Keratinocyte (primary cell): ENCODE measurements around the gene NAA40. TPM values are rescaled to one million over a fixed set of nuclear protein-coding genes. Genes with fewer than 3 reads are reported as not detected.

Source experiments
- DNase-seq: peaks from one replicate; pipeline ENCODE4 v3.0.0-alpha.2; 2011; ENCODE audit warnings: low read depth, missing footprints, low spot score
- FAIRE-seq: peaks from 2 replicates; lab custom pipeline; 2011; peaks lifted over from hg19 to GRCh38; lab: Jason Lieb, UNC
- H2AFZ ChIP-seq: 2 replicates; pipeline ENCODE4 v1.6.0; 2012; ENCODE audit warnings: low read length, control low read depth, inconsistent platforms; ENCODE audit not compliant: control insufficient read depth
- H3K27ac ChIP-seq: 2 replicates; pipeline ENCODE4 v1.5.1; 2011; ENCODE audit warnings: low read length; ENCODE audit not compliant: control insufficient read depth, insufficient read depth
- H3K27me3 ChIP-seq: 3 replicates; pipeline ENCODE4 v1.6.0; 2011; ENCODE audit warnings: low read length; ENCODE audit not compliant: control insufficient read depth, insufficient read depth; ENCODE audit errors: extremely low read depth
- H3K36me3 ChIP-seq, 2 experiments: 2 replicates in 1 of 2; 3 replicates in 1 of 2; pipeline ENCODE4 v1.5.1; 2011; ENCODE audit warnings: low read length in 2 of 2, mild to moderate bottlenecking in 1 of 2; ENCODE audit not compliant: control insufficient read depth in 2 of 2, insufficient read depth in 2 of 2; ENCODE audit errors: extremely low read depth in 1 of 2
- H3K4me1 ChIP-seq: 3 replicates; pipeline ENCODE4 v1.5.1; 2011; ENCODE audit warnings: low read length; ENCODE audit not compliant: control insufficient read depth, insufficient read depth; ENCODE audit errors: extremely low read depth
- H3K4me2 ChIP-seq: 3 replicates; pipeline ENCODE4 v1.6.0; 2011; ENCODE audit warnings: low read depth, low read length; ENCODE audit not compliant: control insufficient read depth, insufficient read depth; ENCODE audit errors: extremely low read depth
- H3K4me3 ChIP-seq, 3 experiments: fragments of 200-600 bp in 1 of 3; sonication (generic) in 1 of 3; 2 replicates in 2 of 3; 3 replicates in 1 of 3; pipeline ENCODE4 v1.5.1; 2011 to 2016; ENCODE audit warnings: low read length in 3 of 3, mild to moderate bottlenecking in 3 of 3, control low read depth in 2 of 3, inconsistent platforms in 1 of 3, low read depth in 1 of 3, mixed read lengths in 1 of 3, mixed run types in 1 of 3, moderate library complexity in 1 of 3; ENCODE audit not compliant: control insufficient read depth in 2 of 3, insufficient read depth in 2 of 3; ENCODE audit errors: extremely low read depth in 1 of 3
- H3K79me2 ChIP-seq: 2 replicates; pipeline ENCODE4 v1.6.0; 2012; ENCODE audit warnings: low read length; ENCODE audit not compliant: control insufficient read depth, insufficient read depth
- H3K9ac ChIP-seq: 3 replicates; pipeline ENCODE4 v1.6.0; 2011; ENCODE audit warnings: low read length; ENCODE audit not compliant: control insufficient read depth, insufficient read depth; ENCODE audit errors: extremely low read depth
- H3K9me1 ChIP-seq: 3 replicates; pipeline ENCODE4 v1.6.0; 2011; ENCODE audit warnings: low read length; ENCODE audit not compliant: control insufficient read depth, insufficient read depth; ENCODE audit errors: extremely low read depth
- H3K9me3 ChIP-seq: 2 replicates; pipeline ENCODE4 v1.5.1; 2012; ENCODE audit warnings: low read depth, low read length; ENCODE audit not compliant: control insufficient read depth
- H4K20me1 ChIP-seq: 3 replicates; pipeline ENCODE4 v1.6.0; 2011; ENCODE audit warnings: low read length; ENCODE audit not compliant: control insufficient read depth, insufficient read depth; ENCODE audit errors: extremely low read depth
- EZH2 ChIP-seq: IDR thresholded peaks from one replicate; pipeline ENCODE4 v1.6.1; 2012; ENCODE audit warnings: inconsistent platforms, mild to moderate bottlenecking, low read length, moderate library complexity
- dilution Hi-C: fragments of 300-500 bp; cut with MboI; formaldehyde crosslinking; loops from one replicate; pipeline ENCODE4 v1.7.0; 2020; ENCODE audit warnings: low sequenced_read_pairs; ENCODE audit not compliant: extremely low pct_ligation_motif_present
- polyA plus RNA-seq, 5 experiments: library from polyadenylated mRNA; depleted of rRNA in 3 of 5; stranded (reverse) in 3 of 5; stranded (forward) in 1 of 5; unstranded in 1 of 5; fragments of >200 nt; gene quantifications; 1 replicate in 1 of 5; 2 replicates in 3 of 5; 3 replicates in 1 of 5; pipeline versions ENCODE4 v1.2.1 to v1.2.3, GENCODE V29; 2011 to 2012; ENCODE audit warnings: missing spikeins in 2 of 5, low read depth in 1 of 5, low replicate concordance in 1 of 5
- TF ChIP-seq, protein P1 (sequence below), 3 experiments: IDR thresholded peaks in 1 of 3; conservative IDR thresholded peaks in 1 of 3; optimal IDR thresholded peaks in 1 of 3; 2 replicates in 2 of 3; 3 replicates in 1 of 3; pipeline versions ENCODE3 to v1.5.1; 2011; ENCODE audit warnings: low read length in 3 of 3, mild to moderate bottlenecking in 3 of 3, moderate library complexity in 2 of 3, control low read depth in 1 of 3, inconsistent platforms in 1 of 3; ENCODE audit not compliant: insufficient read depth in 2 of 3; ENCODE audit errors: extremely low read depth in 1 of 3

Gene NAA40
- polyA plus RNA-seq, 1 donor (not counting 4 experiments of a cell fraction or from before 2014, with no cell fraction given): 13.5 TPM

DNA sequence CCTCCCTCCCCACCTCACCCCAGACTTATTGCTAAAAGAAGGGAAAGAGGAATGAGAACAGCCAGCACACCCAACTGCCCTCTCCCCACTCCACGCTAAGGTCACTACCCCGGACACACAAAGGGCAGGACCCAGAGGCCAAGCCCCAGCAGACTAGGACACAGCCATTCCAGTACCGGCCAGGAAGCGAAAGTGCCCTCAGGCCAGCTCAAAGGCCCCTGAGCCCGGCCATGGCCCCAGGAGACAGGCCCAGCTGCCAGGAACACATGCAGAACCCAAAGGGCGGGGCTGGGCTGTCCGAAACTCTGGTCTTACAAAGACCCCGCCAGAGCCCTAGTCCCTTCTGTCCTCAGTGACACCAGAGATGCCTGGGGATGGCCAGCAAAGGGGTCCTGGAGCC lies 27.4 kb upstream of the NAA40 start:
- H3K9me3 ChIP-seq: no peaks in the 10 kb centered on the region
- no peak overlapping the region for H3K9ac ChIP-seq
- no peaks in the 10 kb centered on the region for H3K4me1 ChIP-seq
- no peaks in the 10 kb centered on the region for H3K9me1 ChIP-seq
- no peak overlapping the region for H3K27ac ChIP-seq
- peaks cover 3% of the 10 kb centered on the region for H4K20me1 ChIP-seq
- peaks cover 3 to 23% of the 10 kb centered on the region in 2 experiments for H3K36me3 ChIP-seq
- H3K4me3 ChIP-seq: no peak overlapping the region
- TF ChIP-seq, protein P1, sequence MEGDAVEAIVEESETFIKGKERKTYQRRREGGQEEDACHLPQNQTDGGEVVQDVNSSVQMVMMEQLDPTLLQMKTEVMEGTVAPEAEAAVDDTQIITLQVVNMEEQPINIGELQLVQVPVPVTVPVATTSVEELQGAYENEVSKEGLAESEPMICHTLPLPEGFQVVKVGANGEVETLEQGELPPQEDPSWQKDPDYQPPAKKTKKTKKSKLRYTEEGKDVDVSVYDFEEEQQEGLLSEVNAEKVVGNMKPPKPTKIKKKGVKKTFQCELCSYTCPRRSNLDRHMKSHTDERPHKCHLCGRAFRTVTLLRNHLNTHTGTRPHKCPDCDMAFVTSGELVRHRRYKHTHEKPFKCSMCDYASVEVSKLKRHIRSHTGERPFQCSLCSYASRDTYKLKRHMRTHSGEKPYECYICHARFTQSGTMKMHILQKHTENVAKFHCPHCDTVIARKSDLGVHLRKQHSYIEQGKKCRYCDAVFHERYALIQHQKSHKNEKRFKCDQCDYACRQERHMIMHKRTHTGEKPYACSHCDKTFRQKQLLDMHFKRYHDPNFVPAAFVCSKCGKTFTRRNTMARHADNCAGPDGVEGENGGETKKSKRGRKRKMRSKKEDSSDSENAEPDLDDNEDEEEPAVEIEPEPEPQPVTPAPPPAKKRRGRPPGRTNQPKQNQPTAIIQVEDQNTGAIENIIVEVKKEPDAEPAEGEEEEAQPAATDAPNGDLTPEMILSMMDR (optimal IDR thresholded peaks at IDR 0.05 in 1 of 3, IDR thresholded peaks at IDR 0.05 in 1 of 3, conservative IDR thresholded peaks at IDR 0.05 in 1 of 3; ENCODE audit: extremely low read depth in 1 of 3, insufficient read depth in 2 of 3, low read length in 3 of 3): no peak
- TF ChIP-seq EZH2: no peak
- DNase-seq: no peak
- dilution Hi-C loops: no loop called here
- H3K79me2 ChIP-seq: no peaks in the 10 kb centered on the region
- FAIRE-seq: no peak
- H3K4me2 ChIP-seq: no peak overlapping the region
- H3K27me3 ChIP-seq: peaks cover 7% of the 10 kb centered on the region
- H2AFZ ChIP-seq: no peak overlapping the region

DNA sequence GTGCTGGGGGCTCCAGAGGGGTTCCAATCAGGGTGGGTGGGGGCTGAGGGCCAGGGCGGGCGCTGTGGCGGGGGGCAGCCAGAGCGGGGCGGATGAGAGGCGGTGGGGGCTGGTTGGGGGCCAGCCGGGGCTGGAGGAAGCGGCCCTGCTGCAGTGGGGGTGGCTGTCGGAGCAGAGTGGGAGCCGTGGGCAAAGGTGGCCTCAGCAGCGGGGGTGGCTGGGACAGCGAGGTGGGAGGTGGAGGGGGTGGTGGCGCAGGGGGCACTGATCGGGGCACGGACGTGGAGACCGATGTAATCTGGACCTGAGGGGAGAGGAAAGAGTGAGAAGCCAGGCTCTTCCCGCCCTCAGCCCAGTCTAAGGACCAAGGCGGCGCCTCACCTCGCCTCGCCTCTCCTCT lies 26.9 kb upstream of the NAA40 start:
- no peak overlapping the region for H3K4me2 ChIP-seq
- no peaks in the 10 kb centered on the region for H3K79me2 ChIP-seq
- TF ChIP-seq EZH2: no peak
- TF ChIP-seq, protein P1 (optimal IDR thresholded peaks at IDR 0.05 in 1 of 3, IDR thresholded peaks at IDR 0.05 in 1 of 3, conservative IDR thresholded peaks at IDR 0.05 in 1 of 3; ENCODE audit: extremely low read depth in 1 of 3, insufficient read depth in 2 of 3, low read length in 3 of 3): no peak
- H4K20me1 ChIP-seq: peaks cover 2% of the 10 kb centered on the region
- peaks cover 9% of the 10 kb centered on the region for H3K27me3 ChIP-seq
- no peaks in the 10 kb centered on the region for H3K4me1 ChIP-seq
- H2AFZ ChIP-seq: no peak overlapping the region
- H3K9me1 ChIP-seq: no peaks in the 10 kb centered on the region
- DNase-seq (no peak), FAIRE-seq (no peak)
- peaks cover 3 to 21% of the 10 kb centered on the region in 2 experiments for H3K36me3 ChIP-seq
- H3K9ac ChIP-seq: no peak overlapping the region
- no peak overlapping the region for H3K27ac ChIP-seq
- dilution Hi-C loops: no loop called here
- no peak overlapping the region for H3K4me3 ChIP-seq
- no peaks in the 10 kb centered on the region for H3K9me3 ChIP-seq
